HG03457 (cell line): ENCODE results near the gene CAPN10.

Source experiments
- ATAC-seq: cut with Tn5 transposase; IDR thresholded peaks from one replicate; pipeline ENCODE4 v1.9.1; 2021; ENCODE audit warnings: moderate number of reproducible peaks; ENCODE audit not compliant: unreplicated experiment

CAPN10 gene

DNA sequence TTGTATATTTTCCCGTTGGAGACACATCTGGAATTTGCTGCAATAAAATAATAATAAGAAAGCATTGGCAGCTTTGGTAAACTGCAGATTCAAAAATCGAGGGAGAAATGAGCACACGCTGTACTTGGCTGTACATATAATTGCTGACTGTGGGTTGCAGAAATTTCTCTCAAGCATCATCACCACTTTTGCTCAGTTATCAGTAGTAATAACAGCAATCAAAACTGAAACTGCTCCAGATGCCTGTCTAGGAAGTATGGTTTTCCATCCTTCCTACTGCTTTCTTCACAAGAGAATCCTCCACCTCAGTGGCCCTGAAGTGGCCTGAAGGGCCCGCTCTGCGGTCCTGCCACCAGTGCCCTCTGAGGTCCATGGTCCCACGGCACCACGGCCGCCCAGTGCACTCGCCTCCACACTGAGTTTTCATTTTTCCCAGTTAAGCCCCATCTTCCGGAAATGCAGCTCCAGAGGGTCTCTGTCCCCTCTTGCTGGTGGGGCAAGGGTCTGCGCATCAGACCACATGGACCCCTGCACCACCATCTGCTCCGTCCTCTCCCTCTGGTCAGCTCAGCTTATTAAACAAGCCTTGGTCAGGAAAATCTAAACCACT is 22.5 kb upstream of the CAPN10 start:
- ATAC-seq: no peak

DNA sequence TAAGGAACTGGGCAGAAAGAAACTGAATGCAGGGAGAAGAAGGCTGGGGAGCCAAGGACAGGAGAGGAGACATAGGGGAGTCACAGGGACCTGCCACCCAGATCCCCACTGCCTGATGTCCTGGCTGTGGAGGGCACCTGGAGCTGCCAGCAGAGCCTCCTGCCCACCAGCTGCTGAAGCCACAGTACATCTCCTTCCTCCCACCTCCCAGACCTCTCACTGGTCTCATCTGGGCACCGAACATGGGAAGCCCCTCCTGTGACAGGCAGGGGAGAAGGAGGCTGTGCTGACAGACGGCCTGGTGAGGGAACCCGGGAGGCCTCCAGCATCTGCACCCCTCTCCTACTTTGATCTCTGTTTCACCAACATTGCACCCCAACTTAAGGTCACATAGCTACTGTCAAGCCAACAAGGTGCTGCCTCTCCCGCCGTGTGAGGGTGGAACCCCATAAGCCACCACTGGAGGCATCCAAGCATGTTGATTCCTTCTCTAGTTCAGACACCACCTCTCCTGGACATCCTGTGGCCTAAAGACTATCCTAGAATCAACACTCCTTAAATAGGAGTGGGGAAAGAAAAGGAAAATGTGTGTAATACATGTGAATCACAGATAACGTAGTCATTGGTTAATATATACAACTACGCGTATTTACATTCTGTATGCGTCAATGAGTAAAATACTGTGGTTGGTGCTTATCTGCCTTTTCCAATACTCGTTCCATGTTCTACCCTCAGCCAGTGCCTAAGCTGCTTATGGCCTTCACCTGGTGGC is 21.8 kb upstream of the CAPN10 start:
- no peak for ATAC-seq

DNA sequence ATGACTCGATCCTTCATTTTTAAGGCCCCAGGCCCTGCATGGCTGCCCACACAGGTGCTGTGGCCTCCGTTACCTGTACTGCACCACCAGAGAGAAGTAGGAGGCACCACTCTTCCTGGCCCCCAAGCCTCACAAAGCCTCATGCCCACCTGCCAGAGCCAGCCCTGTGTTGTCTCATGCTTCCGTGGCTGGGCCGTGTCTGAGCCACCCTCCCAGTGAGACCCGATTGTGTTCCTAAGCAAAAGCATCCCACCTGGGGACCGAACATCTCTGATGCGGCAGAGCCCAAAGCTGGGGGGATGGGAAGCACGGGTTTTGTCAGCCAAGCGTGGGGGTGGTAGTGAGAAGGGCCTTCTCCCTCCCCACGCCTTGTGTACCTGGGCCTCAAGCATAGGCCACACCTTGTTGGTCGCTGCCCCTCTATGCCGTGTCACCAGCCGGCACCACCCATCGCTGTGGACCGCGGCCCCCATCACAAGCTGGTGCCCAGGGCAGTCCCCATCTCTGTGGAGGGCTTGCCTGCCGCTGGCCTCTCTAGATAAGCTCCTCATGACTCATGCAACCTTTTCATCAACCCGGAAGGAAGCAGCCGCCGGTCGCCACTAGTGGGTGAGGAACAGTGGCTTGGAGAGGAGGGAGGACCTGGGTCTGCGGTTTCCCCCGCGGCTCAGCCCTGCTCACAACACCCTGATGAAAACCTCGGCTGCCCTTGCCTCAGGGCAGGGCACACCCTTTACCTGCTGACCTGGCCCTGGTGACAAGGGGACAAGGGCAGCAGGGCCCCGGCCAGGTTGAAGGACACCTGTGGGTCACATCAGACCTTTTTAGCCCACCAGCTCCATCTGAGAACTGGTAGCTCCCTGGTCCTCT is 21.0 kb upstream of the CAPN10 start:
- ATAC-seq: peak; percentile 21

DNA sequence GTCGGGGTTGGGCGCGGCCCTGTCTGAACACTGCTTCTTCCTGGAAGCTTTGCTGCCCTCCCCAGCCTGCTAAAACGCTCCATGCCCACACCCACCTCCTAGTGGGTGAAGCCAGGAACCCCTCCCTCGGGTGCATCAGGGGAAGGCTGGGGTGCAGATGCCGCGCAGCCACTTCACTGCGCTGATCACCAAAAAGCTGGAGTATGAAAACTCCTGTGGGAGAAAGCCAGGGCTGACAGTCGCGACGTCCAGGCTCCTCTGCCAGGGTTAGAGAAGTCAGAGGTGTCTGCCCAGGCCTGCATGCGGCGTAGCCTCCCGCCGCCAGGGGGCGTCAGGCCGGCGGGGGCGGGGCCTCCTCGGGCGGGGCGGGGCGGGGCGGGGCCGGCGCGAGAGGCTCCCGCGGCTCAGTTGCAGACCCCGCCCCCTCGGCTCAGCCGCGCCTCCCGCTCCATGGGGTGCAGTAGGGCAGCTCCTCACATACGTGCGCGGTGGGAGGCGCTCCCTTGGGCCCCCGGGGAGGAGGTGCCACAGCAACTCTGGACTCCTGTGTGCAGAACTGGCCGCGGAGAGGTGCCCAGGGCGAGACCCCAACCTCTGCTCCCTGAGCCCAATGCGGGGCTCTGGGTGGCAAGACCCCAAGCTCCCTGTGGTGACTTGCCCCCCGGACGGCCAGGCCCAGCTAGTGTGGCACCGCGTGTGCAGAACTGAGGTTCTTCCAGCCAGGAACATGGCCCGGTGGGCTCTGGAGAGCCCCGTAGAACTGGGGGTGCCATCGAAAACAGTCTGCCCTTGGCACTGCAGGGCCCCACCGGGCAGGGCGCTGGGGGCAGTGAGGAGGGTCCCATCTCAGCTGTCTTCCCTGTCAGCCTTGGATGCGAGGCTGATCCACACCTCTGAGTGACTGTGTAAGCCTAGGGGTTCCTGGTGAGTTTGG is 20.1 kb upstream of the CAPN10 start:
- ATAC-seq: peak; percentile 37

DNA sequence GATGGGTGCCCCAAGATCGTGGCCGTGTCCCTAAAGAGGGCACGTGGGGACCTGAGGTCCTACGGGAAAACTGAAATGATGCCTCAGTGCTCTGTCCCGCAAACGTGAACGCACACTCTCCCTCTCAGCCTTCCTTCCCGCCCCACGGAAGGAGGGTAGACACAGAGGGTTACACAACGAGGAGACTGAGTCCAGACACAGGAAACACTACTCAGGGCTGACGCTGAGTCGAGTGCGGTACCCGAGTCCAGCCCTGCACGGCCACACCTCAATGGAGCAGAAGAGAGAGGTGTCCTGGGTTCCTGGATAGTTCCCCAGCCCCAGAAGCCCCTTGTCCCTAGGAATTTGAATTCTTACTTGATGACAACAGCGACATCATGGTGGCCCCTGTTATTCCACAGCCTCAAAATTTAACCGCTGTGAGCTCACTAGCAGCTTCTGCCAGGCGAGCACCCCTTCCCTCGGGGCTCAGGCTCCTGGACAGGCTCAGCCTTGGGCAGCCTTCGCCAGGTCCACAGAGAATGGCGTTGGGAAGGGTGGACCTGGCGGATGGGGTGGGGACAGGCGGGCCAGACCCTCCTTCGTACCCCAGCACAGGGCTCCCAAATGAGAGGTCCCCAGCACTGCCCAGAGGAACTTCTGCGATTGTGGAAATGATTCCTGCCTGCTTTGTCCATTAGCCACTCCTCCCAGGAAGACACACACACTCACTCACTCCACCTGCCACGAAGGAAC is 19.2 kb upstream of the CAPN10 start:
- ATAC-seq: no peak

DNA sequence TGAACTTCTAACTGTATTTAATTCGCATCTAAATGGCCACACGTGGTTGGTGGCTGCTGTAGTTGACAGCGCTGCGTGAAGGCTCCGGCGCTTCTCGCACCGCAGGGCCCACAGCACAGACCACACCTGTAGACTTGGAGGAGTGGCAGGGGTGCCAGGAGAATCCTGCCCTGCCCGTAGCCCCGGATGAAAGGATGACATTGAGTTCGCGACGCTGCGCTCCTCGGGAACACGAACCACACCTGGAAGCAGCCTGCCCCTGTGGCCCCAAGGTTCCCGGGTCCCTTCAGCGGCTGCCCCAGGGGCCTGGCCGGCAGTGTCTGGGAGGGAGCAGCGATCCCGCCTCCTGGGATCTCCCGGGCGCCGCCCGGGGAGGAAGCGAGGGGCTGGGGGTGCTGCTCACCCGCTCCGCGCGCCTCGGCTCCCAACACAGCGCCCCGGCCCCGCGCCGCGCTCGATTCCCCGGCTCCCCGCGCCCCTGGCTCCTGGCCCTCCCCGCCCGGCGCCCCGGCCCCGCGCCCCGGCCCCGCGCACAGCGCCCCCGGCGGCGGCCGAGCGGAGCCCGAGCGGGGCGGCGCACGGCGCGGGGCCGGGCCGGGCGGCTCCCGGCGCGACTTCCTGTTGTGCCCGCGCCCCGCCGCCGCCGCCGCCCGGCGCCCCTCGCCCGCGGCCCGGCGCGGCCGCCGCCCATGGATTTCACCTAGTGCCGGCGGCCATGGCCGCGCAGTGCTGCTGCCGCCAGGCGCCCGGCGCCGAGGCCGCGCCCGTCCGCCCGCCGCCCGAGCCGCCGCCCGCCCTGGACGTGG is 18.5 kb upstream of the CAPN10 start, which contains the start of gene RNPEPL1:
TSS of gene RNPEPL1 (plus strand) at position 613 of the 806 bp plus-strand sequence. CDS start at position 716, 103 bp downstream.
- ATAC-seq: peak; percentile 23

DNA sequence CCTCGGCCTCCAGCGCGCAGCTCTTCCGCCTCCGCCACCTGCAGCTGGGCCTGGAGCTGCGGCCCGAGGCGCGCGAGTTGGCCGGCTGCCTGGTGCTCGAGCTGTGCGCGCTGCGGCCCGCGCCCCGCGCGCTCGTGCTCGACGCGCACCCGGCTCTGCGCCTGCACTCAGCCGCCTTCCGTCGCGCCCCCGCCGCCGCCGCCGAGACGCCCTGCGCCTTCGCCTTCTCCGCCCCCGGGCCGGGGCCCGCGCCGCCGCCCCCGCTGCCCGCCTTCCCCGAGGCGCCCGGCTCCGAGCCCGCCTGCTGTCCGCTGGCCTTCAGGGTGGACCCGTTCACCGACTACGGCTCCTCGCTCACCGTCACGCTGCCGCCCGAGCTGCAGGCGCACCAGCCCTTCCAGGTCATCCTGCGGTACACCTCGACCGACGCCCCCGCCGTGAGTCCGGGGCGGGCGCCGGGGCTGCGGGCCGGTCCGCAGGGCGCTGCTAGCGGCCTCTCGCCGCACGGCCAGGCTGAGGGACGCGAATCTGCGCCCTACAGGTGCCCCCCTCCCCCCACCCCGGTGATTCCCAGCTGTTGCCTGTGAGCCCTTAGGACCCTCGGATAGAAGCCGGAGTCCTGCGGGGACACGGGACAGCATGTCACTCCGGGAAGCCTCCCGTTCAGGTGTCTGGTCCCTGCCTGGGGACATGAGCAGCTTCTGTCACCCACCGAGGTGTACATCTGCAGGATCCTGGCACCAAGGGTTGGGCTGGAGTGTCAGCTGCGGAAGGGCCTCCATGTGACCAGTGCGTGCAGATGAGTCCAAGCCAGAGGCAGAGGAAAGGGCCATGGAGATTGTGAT is 17.6 kb upstream of the CAPN10 start:
- ATAC-seq: peak; percentile 12

DNA sequence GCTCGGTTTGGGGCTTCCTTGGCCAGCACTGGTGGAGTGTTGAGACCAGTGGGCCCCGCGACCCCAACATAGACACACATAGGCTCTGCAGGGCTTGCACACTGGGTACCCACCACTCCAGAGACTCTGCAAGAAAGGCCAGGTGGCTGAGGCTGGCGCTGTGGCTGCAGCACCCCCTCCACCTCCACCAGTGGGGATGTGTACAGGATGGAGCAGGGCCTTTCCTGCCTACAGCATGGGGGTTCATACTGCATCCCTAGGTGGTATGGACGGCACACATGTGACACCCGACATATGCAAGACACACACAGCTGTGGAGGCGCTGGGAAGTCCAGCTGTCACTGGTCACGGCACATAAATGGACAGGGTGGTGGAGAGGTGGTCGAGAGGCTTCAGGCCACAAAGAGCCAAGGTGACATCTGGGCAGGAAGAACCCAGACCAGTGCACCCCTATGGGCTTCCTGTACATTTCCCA is 17.0 kb upstream of the CAPN10 start:
- no peak for ATAC-seq

DNA sequence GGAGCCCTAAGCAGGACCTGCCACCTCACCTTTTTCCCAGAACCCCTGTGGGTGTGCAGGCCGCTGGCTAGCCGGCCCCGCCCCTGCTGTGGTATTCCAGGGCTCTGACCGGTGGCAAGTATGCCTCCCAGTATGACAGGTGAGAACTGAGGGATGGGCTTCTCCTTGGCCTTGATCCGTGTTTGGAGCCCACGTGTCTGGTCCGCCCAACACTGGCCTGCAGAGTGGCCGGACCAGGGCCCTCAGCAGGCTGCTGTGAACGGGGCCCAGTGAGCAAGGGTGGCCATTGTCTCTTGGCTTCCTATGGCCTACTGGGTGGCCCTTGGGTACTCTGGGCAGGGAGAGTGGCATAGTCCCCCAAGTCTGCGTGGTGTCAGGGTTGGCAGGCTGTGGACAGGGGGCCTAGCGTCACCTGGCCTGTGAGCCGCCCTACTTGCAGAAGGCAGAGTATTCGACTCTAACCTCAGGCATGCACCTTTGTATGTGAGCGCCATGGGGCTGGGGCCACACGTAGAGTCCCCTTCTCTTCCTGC is 16.5 kb upstream of the CAPN10 start:
- no peak for ATAC-seq

DNA sequence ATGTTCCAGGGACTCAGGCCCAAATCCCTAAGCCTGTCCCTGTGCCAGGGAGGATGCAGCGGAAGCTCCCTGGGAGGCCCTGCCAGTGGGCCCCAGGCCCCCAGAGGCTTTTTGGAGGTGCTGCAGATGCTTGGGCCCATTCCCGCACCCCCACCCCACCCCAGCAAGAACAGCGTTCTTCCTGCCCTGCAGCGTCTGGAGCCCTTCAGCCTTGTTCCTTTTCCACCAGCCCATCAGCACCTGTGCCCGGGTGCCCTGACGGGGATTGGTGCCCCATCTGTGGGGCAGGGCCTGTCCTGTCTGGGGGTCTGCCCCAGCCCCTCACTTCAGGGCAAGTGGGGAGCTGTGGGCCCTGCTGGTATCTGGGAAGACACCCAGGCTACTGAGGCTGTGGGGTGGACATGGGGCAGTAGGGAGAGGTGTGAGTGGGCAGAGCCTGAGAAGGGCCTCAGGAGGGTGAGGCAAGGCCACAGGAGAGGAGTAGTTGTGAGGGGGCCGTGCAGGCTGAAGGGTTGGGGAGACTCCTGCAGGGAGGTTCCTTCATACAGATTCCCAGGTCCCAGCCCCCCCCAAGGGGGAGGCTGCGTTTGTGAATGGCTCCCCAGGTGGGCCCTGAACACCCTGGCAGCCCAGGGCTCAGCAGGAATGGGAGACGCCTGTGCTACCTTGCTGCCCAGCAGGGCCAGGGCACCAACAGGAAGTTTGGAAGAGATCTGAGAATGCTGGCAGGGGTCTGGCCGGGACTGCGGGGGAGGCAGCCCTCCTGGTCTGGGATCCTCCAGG is 15.8 kb upstream of the CAPN10 start:
- no peak for ATAC-seq

DNA sequence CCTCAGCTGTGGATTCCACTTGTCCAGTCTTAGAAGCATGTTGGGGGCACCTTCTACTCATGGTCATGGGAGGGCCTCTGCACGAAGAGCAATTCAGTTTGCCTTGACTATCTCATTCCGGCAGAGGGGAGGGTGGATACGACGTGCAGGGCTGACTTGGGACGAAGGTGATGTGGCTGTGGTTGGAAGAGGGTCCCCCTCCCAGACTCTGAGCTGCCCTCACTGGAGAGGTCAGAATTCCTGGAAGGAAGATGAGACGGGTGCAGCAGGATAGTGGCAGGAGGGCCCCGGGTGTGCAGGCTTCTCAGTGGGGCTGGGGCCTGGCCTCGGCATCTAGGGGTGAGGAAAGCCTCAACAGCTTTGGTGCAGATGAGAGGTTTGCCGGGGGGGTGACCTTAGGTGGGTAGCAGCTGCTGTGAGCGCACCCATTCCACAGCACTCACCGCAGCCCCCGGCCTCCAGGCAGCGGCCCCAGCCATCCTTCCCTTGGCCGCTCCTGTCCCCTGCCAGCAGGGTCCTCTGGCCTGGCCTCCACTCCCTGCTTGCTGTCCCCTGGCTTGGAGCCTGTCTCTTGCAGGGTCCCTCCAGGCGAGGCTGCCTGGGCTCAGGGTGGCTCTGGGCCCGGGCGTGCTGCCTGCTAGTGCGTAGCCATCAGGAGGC is 15.1 kb upstream of the CAPN10 start:
- ATAC-seq: no peak

DNA sequence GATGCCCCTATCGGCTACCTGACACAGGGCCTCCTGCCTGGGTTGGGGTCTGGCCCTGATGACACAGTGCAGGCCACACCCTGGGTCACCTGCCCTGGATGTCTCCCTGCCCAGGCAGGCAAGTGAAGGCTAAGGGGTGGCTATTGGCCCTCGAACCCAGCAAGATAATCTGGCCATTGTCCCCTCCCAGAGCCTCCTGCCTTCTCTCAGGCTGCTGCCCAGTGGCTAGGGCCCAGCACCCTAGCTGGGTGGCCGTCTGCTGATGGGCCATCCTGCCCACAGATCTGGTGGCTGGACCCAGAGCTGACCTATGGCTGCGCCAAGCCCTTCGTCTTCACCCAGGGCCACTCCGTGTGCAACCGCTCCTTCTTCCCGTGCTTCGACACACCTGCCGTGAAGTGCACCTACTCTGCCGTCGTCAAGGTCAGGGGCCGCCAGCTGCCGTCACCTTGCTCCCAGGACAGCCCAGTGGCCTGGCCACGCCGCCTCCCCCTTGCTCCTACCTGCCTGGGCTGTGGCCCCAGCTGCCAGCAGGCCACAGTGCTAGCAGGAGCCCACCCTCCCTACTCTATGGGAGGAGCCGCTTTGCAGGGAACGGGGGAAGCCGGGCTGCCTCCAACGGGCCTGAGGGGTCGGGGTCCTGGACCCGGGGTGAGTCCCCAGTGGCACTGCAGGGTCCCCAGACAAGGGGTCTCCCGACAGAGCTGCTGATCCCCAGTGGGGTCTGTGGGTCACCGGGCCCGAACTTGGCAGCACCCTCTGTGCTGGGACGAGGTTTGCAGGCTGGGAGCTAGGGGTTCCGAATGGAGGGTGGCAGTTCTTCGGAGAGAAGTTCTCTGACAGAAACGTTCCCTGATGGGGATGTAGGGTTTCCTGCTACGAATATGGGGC is 14.1 kb upstream of the CAPN10 start:
- no peak for ATAC-seq

DNA sequence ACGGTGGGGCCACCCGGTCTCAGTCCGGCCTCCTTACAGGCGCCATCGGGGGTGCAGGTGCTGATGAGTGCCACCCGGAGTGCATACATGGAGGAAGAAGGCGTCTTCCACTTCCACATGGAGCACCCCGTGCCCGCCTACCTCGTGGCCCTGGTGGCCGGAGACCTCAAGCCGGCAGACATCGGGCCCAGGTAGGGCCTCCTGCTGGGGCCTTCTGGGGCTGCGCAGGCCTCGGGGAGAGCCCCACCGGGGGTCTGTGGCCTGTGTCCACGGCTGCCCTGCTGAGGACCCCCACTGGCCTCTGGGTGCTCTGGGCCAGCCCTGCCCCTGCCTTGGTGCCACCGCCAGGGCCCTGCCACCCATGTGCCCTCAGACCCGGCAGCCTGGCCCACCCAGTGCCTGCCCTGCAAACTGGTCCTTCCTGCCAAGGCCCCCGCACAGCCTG is 13.4 kb upstream of the CAPN10 start:
- no peak for ATAC-seq

DNA sequence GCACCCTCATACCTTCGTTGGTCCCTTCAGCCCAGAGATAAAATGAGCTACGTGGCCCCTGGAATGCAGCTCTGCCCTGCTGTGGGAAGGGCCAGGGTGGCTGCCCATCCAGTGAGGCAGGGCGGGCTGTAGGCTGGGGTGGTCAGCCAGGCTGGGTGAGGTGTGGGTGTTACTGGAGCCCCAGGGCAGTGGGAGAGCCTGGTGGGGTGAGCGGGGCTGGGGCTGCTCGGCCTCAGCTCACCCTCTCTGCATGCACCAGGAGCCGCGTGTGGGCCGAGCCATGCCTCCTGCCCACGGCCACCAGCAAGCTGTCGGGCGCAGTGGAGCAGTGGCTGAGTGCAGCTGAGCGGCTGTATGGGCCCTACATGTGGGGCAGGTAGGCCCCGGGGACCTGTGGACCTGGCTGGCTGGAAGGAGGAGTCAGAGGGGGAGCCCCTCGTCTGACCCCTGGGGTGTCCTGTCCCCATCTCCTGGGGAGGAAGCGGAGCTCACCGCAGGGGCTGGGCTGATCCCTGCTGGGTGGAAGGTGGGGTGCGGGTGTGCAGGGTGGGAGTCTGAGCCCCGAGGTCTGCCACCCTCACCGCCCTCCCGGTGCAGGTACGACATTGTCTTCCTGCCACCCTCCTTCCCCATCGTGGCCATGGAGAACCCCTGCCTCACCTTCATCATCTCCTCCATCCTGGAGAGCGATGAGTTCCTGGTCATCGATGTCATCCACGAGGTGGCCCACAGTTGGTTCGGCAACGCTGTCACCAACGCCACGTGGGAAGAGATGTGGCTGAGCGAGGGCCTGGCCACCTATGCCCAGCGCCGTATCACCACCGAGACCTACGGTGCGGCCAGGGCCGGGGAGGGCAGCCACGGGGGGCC is 12.8 kb upstream of the CAPN10 start:
- ATAC-seq: no peak
